Lower leg skin (tissue), 3 donors: ENCODE results near the gene ADAMTS6.

Experiments
- CTCF ChIP-seq, 3 donors: fragments of 450-650 bp; IDR thresholded peaks; one replicate each; pipeline ENCODE4 v1.5.1; 2016; ENCODE audit warnings: antibody characterized with exemption in 3 of 3, mild to moderate bottlenecking in 3 of 3, moderate library complexity in 2 of 3
- POLR2A ChIP-seq, 2 donors: fragments of 450-650 bp; IDR thresholded peaks; one replicate each; pipeline ENCODE4 v1.6.1; 2016 to 2017; ENCODE audit warnings: antibody characterized with exemption in 2 of 2, mild to moderate bottlenecking in 1 of 2, moderate library complexity in 1 of 2

GRCh38 chr5:65161655-65162054, 320.1 kb downstream of the ADAMTS6 start:
- TF ChIP-seq CTCF (IDR thresholded peaks at IDR 0.05) (no peak), POLR2A (IDR thresholded peaks at IDR 0.05) (no peak)
